Karpas-422 (cell line): ENCODE results near the gene DAPL1. TPM values are rescaled to one million over a fixed set of nuclear protein-coding genes. Genes with fewer than 3 reads are reported as not detected.

Experiments
- DNase-seq: peaks from one replicate; pipeline ENCODE4 v3.0.0-alpha.2; 2015
- H2AFZ ChIP-seq: fragments of 200-600 bp; sonication (generic); 2 replicates; pipeline ENCODE4 v1.6.1; 2014; ENCODE audit warnings: antibody characterized with exemption, low read length, mixed read lengths
- H3K27ac ChIP-seq: fragments of 200-600 bp; sonication (generic); 2 replicates; pipeline ENCODE4 v1.5.1; 2014; ENCODE audit warnings: mild to moderate bottlenecking, low read length, moderate library complexity
- H3K27me3 ChIP-seq: fragments of 200-600 bp; sonication (generic); 2 replicates; pipeline ENCODE4 v1.6.1; 2014; ENCODE audit warnings: low read length, mixed read lengths
- H3K36me3 ChIP-seq: fragments of 200-600 bp; sonication (generic); 2 replicates; pipeline ENCODE4 v1.6.1; 2014; ENCODE audit warnings: low read length, mixed read lengths; ENCODE audit not compliant: insufficient read depth
- H3K4me1 ChIP-seq: fragments of 200-600 bp; sonication (generic); 2 replicates; pipeline ENCODE4 v1.6.1; 2014; ENCODE audit warnings: mild to moderate bottlenecking, low read length, mixed read lengths
- H3K4me2 ChIP-seq: fragments of 200-600 bp; sonication (generic); 2 replicates; pipeline ENCODE4 v1.6.1; 2014; ENCODE audit warnings: low read length, low read depth, mild to moderate bottlenecking; ENCODE audit not compliant: poor library complexity, severe bottlenecking
- H3K4me3 ChIP-seq: fragments of 200-600 bp; sonication (generic); 2 replicates; pipeline ENCODE4 v1.5.1; 2014; ENCODE audit warnings: mild to moderate bottlenecking, antibody characterized with exemption, low read length, mixed read lengths
- H3K79me2 ChIP-seq: fragments of 200-600 bp; sonication (generic); 2 replicates; pipeline ENCODE4 v1.6.1; 2014; ENCODE audit warnings: mild to moderate bottlenecking, low read length, mixed read lengths
- H3K9ac ChIP-seq: fragments of 200-600 bp; sonication (generic); 2 replicates; pipeline ENCODE4 v1.6.0; 2014; ENCODE audit warnings: low read length
- H3K9me2 ChIP-seq: fragments of 200-600 bp; sonication (generic), shearing (Covaris generic); replicated peaks from 2 replicates; pipeline ENCODE4 v1.6.0; 2014; ENCODE audit warnings: mild to moderate bottlenecking, low read length, moderate library complexity; ENCODE audit not compliant: insufficient read depth
- H3K9me3 ChIP-seq: fragments of 300-700, 200-600 bp; sonication (generic); 2 replicates; pipeline ENCODE4 v1.6.1; 2014; ENCODE audit warnings: low read length, mixed read lengths
- H4K20me1 ChIP-seq: fragments of 200-600 bp; sonication (generic); 2 replicates; pipeline ENCODE4 v1.6.1; 2014; ENCODE audit warnings: mild to moderate bottlenecking, antibody characterized with exemption, low read length, low read depth; ENCODE audit not compliant: insufficient read depth
- total RNA-seq: library from RNA; depleted of rRNA; stranded (reverse); fragments of >200 nt; shearing (Covaris generic); gene quantifications from 2 replicates; pipeline ENCODE4 v1.2.3, GENCODE V29; 2014; ENCODE audit warnings: low replicate concordance

DAPL1 gene
- total RNA-seq, 1 experiment from 2014 or later: not detected

DNA sequence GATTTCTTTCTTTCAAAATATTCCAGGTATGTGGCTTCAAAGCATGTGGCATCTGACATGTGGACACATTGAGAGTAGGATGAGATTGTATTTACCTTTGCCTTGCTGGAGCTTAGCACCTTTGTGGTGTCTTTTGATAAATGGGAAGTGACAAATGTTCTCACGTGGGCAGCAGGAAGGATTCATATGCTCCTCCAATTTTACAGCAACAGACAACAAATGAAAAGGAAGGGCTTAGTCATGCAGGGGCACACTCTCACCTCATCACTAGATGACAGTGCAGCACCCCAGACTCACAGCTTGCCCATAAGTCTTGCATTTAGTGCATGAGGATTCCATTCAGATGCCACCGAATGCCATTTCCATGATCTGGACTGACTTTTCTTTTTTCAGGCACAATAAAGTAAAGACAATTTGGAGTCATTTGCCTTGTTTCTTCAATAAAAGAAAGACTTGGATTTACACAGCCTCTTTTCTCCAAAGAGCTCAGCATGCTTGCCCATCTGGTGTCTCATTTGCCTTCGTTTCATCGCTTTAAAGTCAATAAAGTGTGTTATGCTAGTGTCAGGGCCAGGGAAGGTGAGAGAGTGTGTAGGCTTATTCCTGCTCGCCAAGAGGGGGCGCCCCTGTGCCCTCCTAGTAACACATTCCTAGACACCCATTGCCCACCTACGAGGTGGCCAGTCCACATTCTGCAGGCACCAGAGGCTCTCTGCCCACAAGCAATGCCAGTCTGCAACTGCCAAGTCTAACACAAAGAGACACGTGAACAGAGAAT, 39.6 kb upstream of the DAPL1 start:
- Histone ChIP-seq H3K36me3 (no peaks in the 10 kb centered on the region), H3K79me2 (no peaks in the 10 kb centered on the region), H3K4me1 (no peaks in the 10 kb centered on the region), H3K27me3 (no peaks in the 10 kb centered on the region), H3K9ac (no peak overlapping the region), H3K9me2 (no peaks in the 10 kb centered on the region), H4K20me1 (no peaks in the 10 kb centered on the region), H3K27ac (no peak overlapping the region), H2AFZ (no peak overlapping the region), H3K4me2 (no peak overlapping the region), H3K9me3 (no peaks in the 10 kb centered on the region), H3K4me3 (no peak overlapping the region)
- DNase-seq: no peak

- Histone ChIP-seq H3K9me3 (no peaks in the 10 kb centered on the region), H3K9ac (no peak overlapping the region), H3K36me3 (no peaks in the 10 kb centered on the region), H3K27me3 (no peaks in the 10 kb centered on the region), H3K4me1 (no peaks in the 10 kb centered on the region), H3K4me2 (no peak overlapping the region), H3K79me2 (no peaks in the 10 kb centered on the region), H2AFZ (no peak overlapping the region), H3K4me3 (no peak overlapping the region), H3K27ac (no peak overlapping the region), H3K9me2 (no peaks in the 10 kb centered on the region), H4K20me1 (no peaks in the 10 kb centered on the region)
- DNase-seq: no peak
Observed at GRCh38 chr2:158756331-158756730, 38.8 kb upstream of the DAPL1 start.

- Histone ChIP-seq H3K36me3 (no peaks in the 10 kb centered on the region), H3K9me3 (no peaks in the 10 kb centered on the region), H3K9me2 (no peaks in the 10 kb centered on the region), H3K4me1 (no peaks in the 10 kb centered on the region), H4K20me1 (no peaks in the 10 kb centered on the region), H3K4me2 (no peak overlapping the region), H3K79me2 (no peaks in the 10 kb centered on the region), H3K4me3 (no peak overlapping the region), H3K27ac (no peak overlapping the region), H2AFZ (no peak overlapping the region), H3K9ac (no peak overlapping the region), H3K27me3 (no peaks in the 10 kb centered on the region)
- DNase-seq: no peak
Observed at GRCh38 chr2:158756976-158757375, 38.1 kb upstream of the DAPL1 start.

DNA sequence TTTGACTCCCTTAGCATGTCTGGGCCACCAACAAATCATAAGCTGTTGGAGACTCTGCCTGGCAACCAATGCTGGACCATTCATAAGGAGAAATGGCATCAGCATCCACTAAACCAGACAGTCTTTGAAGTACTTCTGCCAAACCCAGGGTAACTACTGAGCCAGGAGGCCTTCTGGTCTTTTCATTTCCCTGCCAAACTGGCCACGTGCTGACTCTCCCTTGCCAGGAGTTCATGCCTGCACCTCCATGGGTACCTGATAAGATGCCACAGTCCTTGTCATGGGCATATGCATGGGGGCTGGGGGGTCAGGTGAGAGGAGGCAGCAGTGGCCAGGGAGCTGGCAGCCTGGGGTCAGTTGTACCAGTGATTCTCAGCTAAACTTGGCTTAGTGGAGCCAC, 34.2 kb upstream of the DAPL1 start:
- Histone ChIP-seq H3K4me2 (no peak overlapping the region), H2AFZ (no peak overlapping the region), H3K79me2 (no peaks in the 10 kb centered on the region), H3K9me3 (no peaks in the 10 kb centered on the region), H3K36me3 (no peaks in the 10 kb centered on the region), H3K9me2 (no peaks in the 10 kb centered on the region), H3K4me1 (no peaks in the 10 kb centered on the region), H4K20me1 (no peaks in the 10 kb centered on the region), H3K27ac (no peak overlapping the region), H3K27me3 (no peaks in the 10 kb centered on the region), H3K4me3 (no peak overlapping the region), H3K9ac (no peak overlapping the region)
- no peak for DNase-seq

DNA sequence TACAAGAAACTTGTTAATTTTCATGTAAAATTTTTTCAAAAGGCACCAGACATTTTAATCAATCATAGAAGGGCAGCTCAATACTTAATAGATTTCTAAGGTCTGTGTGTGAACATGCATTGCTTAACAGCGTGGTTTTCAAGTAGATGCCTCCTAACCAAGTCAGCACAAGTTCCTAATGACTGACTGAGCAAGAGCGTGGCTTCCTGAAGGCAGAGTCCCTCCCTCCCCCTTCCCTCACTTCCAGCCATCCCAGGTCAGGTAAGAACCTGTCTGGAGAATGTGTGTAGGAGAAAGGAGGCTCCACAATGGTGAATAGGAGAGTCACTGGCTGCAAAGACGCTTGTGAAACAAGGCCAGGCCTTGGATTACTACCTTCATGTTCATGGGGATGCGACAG, 33.5 kb upstream of the DAPL1 start:
- Histone ChIP-seq H3K9me3 (no peaks in the 10 kb centered on the region), H3K9me2 (no peaks in the 10 kb centered on the region), H3K4me1 (no peaks in the 10 kb centered on the region), H3K27ac (no peak overlapping the region), H3K9ac (no peak overlapping the region), H2AFZ (no peak overlapping the region), H3K4me3 (no peak overlapping the region), H3K27me3 (no peaks in the 10 kb centered on the region), H3K79me2 (no peaks in the 10 kb centered on the region), H3K36me3 (no peaks in the 10 kb centered on the region), H3K4me2 (no peak overlapping the region), H4K20me1 (no peaks in the 10 kb centered on the region)
- DNase-seq: no peak

GRCh38 chr2:158762336-158762735, 32.8 kb upstream of the DAPL1 start:
- H3K36me3 ChIP-seq: no peaks in the 10 kb centered on the region
- no peak overlapping the region for H3K9ac ChIP-seq
- no peaks in the 10 kb centered on the region for H3K27me3 ChIP-seq
- no peak overlapping the region for H3K27ac ChIP-seq
- H3K9me2 ChIP-seq: no peaks in the 10 kb centered on the region
- no peaks in the 10 kb centered on the region for H3K9me3 ChIP-seq
- H3K4me2 ChIP-seq: no peak overlapping the region
- H3K4me3 ChIP-seq: no peak overlapping the region
- H2AFZ ChIP-seq: no peak overlapping the region
- H3K79me2 ChIP-seq: no peaks in the 10 kb centered on the region
- no peaks in the 10 kb centered on the region for H4K20me1 ChIP-seq
- DNase-seq: no peak
- H3K4me1 ChIP-seq: no peaks in the 10 kb centered on the region

DNA sequence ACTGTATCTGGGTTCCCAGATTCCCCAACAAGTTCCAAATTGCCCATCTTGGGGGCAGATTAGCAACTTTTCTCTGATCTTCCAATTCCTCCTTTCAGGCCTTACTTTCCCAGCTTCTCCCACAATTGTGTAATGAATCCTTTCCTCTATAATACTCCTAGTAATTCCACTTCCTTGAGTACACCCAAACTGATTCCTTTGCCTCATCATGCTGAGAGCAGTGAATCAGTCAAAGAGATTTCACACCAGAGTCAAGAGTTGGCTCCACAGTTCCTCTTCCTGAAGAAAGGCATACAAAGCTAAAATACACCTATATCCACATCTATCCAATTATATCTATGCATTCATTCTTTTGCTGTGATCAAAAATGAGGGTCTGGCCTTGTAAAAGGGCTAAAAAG, 28.6 kb upstream of the DAPL1 start:
- no peak overlapping the region for H3K9ac ChIP-seq
- H3K9me3 ChIP-seq: peaks cover 3% of the 10 kb centered on the region; the same call in 1 of the 2 replicates
- no peak overlapping the region for H3K4me3 ChIP-seq
- H3K36me3 ChIP-seq: no peaks in the 10 kb centered on the region
- no peak overlapping the region for H3K27ac ChIP-seq
- no peaks in the 10 kb centered on the region for H3K9me2 ChIP-seq
- H3K4me1 ChIP-seq: no peaks in the 10 kb centered on the region
- H3K4me2 ChIP-seq: no peak overlapping the region
- no peak overlapping the region for H2AFZ ChIP-seq
- no peaks in the 10 kb centered on the region; the same call in 1 of the 2 replicates for H3K27me3 ChIP-seq
- no peaks in the 10 kb centered on the region for H3K79me2 ChIP-seq
- DNase-seq: no peak
- no peaks in the 10 kb centered on the region for H4K20me1 ChIP-seq

- no peaks in the 10 kb centered on the region for H3K36me3 ChIP-seq
- H4K20me1 ChIP-seq: no peaks in the 10 kb centered on the region
- peaks cover 3% of the 10 kb centered on the region; the same call in 1 of the 2 replicates for H3K9me3 ChIP-seq
- peaks cover 2% of the 10 kb centered on the region; the same call in 1 of the 2 replicates for H3K27me3 ChIP-seq
- H3K4me1 ChIP-seq: no peaks in the 10 kb centered on the region
- DNase-seq: no peak
- no peak overlapping the region for H3K27ac ChIP-seq
- H3K79me2 ChIP-seq: no peaks in the 10 kb centered on the region
- no peak overlapping the region for H3K9ac ChIP-seq
- H2AFZ ChIP-seq: no peak overlapping the region
- H3K9me2 ChIP-seq: no peaks in the 10 kb centered on the region
- no peak overlapping the region for H3K4me3 ChIP-seq
- H3K4me2 ChIP-seq: no peak overlapping the region
Observed at GRCh38 chr2:158772306-158773078, 22.6 kb upstream of the DAPL1 start.
